Activated CD4-positive, alpha-beta T cell treated with anti-CD3 and anti-CD28 coated beads for 24 hours (primary cell): ENCODE data around the gene MYL6B.
"Not testable (repeated sequence)": the region's sequence is repeated elsewhere in the genome, so short reads cannot be mapped to it uniquely, and the experiment has no call there.

ENCODE experiments used
- DNase-seq, 2 donors: peaks; one replicate each; pipeline ENCODE4 v3.0.0-alpha.2; 2020; ENCODE audit warnings: low read depth in 2 of 2

The MYL6B gene

GRCh38 chr12:56165369-56165768 is 13.0 kb downstream of the MYL6B start:
- DNase-seq: no peak

- DNase-seq: no peak
Observed at GRCh38 chr12:56169229-56169759, 16.9 kb downstream of the MYL6B start.

- DNase-seq: no peak
Observed at GRCh38 chr12:56172839-56173238, 20.5 kb downstream of the MYL6B start.

- DNase-seq: no peak
Observed at GRCh38 chr12:56178347-56178746, 26.0 kb downstream of the MYL6B start.

GRCh38 chr12:56186957-56187356 is 34.6 kb downstream of the MYL6B start:
- DNase-seq: no peak

- DNase-seq: no peak
Observed at GRCh38 chr12:56188131-56188777, 35.9 kb downstream of the MYL6B start.

- DNase-seq: no peak
Observed at GRCh38 chr12:56188778-56189098, 36.4 kb downstream of the MYL6B start.

- DNase-seq: peak; percentile 78 to 80
Observed at GRCh38 chr12:56189099-56189917, 36.9 kb downstream of the MYL6B start, which contains the start of gene SMARCC2. TSS of gene SMARCC2 (minus strand) at chr12:56189483. CDS start at chr12:56189461, 22 bp downstream.

- peak; percentile 87 for DNase-seq
Observed at GRCh38 chr12:56189918-56190694, 37.7 kb downstream of the MYL6B start.

- no peak for DNase-seq
Observed at GRCh38 chr12:56190695-56191155, 38.3 kb downstream of the MYL6B start.

GRCh38 chr12:56192582-56192981 is 40.2 kb downstream of the MYL6B start:
- no peak for DNase-seq

GRCh38 chr12:56193025-56193578 is 40.7 kb downstream of the MYL6B start:
- peak; percentile 62 to 74 for DNase-seq

GRCh38 chr12:56196818-56197550 is 44.6 kb downstream of the MYL6B start:
- not testable (repeated sequence) for DNase-seq

- no peak for DNase-seq
Observed at GRCh38 chr12:56197921-56198635, 45.7 kb downstream of the MYL6B start.

GRCh38 chr12:56198836-56199235 is 46.4 kb downstream of the MYL6B start:
- DNase-seq: no peak

GRCh38 chr12:56202366-56202765 is 50.0 kb downstream of the MYL6B start:
- no peak for DNase-seq

- no peak for DNase-seq
Observed at GRCh38 chr12:56202838-56203237, 50.5 kb downstream of the MYL6B start.

- DNase-seq: no peak
Observed at GRCh38 chr12:56204275-56204674, 51.9 kb downstream of the MYL6B start.

- DNase-seq: no peak
Observed at GRCh38 chr12:56205445-56205844, 53.1 kb downstream of the MYL6B start.

- no peak for DNase-seq
Observed at GRCh38 chr12:56206452-56207166, 54.2 kb downstream of the MYL6B start.
